Measurements from ENCODE around the gene DNAJB6. TPM values are rescaled to one million over a fixed set of nuclear protein-coding genes. Genes with fewer than 3 reads are reported as not detected.

Gene DNAJB6
- total and polyA plus RNA-seq, 2 of the 4 experiments (the other 2 are of a cell fraction) = 93.4 to 165 TPM

DNA sequence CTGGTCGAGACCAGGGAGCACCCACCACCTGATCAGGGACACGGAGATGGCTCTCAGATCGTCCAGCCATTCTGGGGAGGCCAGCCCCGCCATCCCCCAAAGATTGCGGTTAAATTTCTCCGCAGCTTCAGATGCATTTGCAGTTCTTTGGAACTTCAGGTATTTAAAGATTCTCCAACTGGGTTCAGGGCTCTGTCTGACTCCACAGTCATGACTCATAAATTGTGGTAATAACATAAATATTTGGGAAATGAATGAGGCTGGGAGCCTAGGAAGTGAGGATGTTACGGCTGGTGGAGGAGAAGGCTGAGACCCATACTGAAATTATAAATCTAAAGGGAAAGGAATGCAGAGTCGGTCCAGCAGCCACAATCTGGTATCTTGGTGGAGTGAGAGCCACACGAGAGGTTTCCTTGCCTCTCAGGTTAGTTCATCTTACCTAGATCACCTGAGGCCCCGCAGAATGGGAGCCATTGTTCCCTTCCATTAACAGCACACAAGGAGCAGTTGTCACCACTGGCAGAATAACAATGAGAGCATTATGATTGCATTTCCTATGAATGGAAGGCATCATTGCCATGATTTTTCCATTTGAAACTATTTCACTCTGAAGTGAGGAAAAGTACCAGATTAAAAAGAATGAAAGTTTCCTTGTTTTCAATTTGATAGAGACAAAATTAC lies 26.7 kb upstream of the DNAJB6 start:
- Histone ChIP-seq H4K8ac (ENCODE audit: low read depth in 2 of 2, low read length in 2 of 2) (peak overlapping the region; percentile 94 to 98), H3K27me3 (ENCODE audit: control insufficient read depth, insufficient read depth, low read length) (no peaks in the 10 kb centered on the region), H4K5ac (ENCODE audit: low read depth, low read length) (peak overlapping the region; percentile 98), H4K20me1 (ENCODE audit: insufficient read depth, low read length) (no peaks in the 10 kb centered on the region), H3K9ac (ENCODE audit: low read depth, low read length) (peak overlapping the region; percentile 47), H2AFZ (replicated peaks; ENCODE audit: low read length, poor library complexity) (peak overlapping the region; percentile 87), H2BK5ac (ENCODE audit: low read depth, low read length, poor library complexity, severe bottlenecking) (peak overlapping the region; percentile 100), H3K4me3 (ENCODE audit: insufficient read depth, low read depth, low read length) (no peak overlapping the region), H3K4me2 (ENCODE audit: low read depth, low read length) (peak overlapping the region; percentile 80), H3K4me1 (ENCODE audit: control insufficient read depth, insufficient read depth, low read length) (peaks cover 16% of the 10 kb centered on the region), H3K9me3 (ENCODE audit: control insufficient read depth, insufficient read depth, low read length) (no peaks in the 10 kb centered on the region), H3K36me3 (ENCODE audit: control insufficient read depth, insufficient read depth, low read length) (no peaks in the 10 kb centered on the region), H3K4ac (ENCODE audit: low read depth, low read length) (peak overlapping the region; percentile 100), H2AK9ac (replicated peaks; ENCODE audit: low read depth, low read length, poor library complexity) (peak overlapping the region; percentile 100), H3K14ac (replicated peaks; ENCODE audit: low read depth, low read length) (peak overlapping the region; percentile 99), H3K56ac (ENCODE audit: extremely low read depth, insufficient read depth, low read length) (peak overlapping the region; percentile 97), H3K23ac (ENCODE audit: low read depth, low read length) (peak overlapping the region; percentile 99), H2BK20ac (ENCODE audit: low read depth, low read length) (peak overlapping the region; percentile 100), H3K79me1 (ENCODE audit: low read depth in 1 of 2, low read length in 2 of 2) (peaks cover 0 to 9% of the 10 kb centered on the region in 2 experiments; a peak in 2 of 4 replicates), H2BK120ac (ENCODE audit: low read depth, low read length) (peak overlapping the region; percentile 100), H2AK5ac (ENCODE audit: low read depth, low read length) (peak overlapping the region; percentile 100), H2BK15ac (ENCODE audit: low read depth, low read length) (peak overlapping the region; percentile 96), H3K27ac (ENCODE audit: insufficient read depth, low read length) (peak overlapping the region; percentile 96), H3K9me1 (ENCODE audit: insufficient read depth, low read length) (peaks cover 28% of the 10 kb centered on the region), H4K91ac (ENCODE audit: insufficient read depth, low read depth, low read length) (peak overlapping the region; percentile 100), H3K18ac (ENCODE audit: low read depth, low read length) (peak overlapping the region; percentile 98)
- dilution Hi-C loops (cut with HindIII; ENCODE audit: low sequenced_read_pairs, unreplicated experiment) (no loop called here), in situ Hi-C loops (cut with MboI; ENCODE audit: low sequenced_read_pairs) (no loop called here), intact Hi-C loops (cut with micrococcal nuclease) (loop anchor here (1.0 kb wide), 2 partner anchors 27 to 34 kb away; partner anchors contain the start of gene DNAJB6)
- DNase-seq (peak; percentile 96), ATAC-seq (ENCODE audit: low read depth) (peak; percentile 94)
- no peak for TF ChIP-seq MAFK (IDR thresholded peaks at IDR 0.05; ENCODE audit: low read depth, low read length)
- TF ChIP-seq BHLHE40 (IDR thresholded peaks at IDR 0.05; ENCODE audit: low read depth, low read length) = peak; percentile 51
- no peak for TF ChIP-seq RFX5 (IDR thresholded peaks at IDR 0.05; ENCODE audit: low read depth, low read length)
- TF ChIP-seq NFE2L2 (IDR thresholded peaks at IDR 0.05; ENCODE audit: low read depth, low read length) = no peak; the same call in 1 of the 2 replicates
- peak; percentile 20; the same call in 1 of the 2 replicates for TF ChIP-seq CEBPB (IDR thresholded peaks at IDR 0.05; ENCODE audit: low read depth, low read length)
- no peak for TF ChIP-seq SMC3 (IDR thresholded peaks at IDR 0.05; ENCODE audit: low read depth, low read length)
- TF ChIP-seq MAZ (IDR thresholded peaks at IDR 0.05; ENCODE audit: borderline replicate concordance, low read depth, low read length) = peak; percentile 36; the same call in 1 of the 2 replicates
- no peak for TF ChIP-seq MXI1 (IDR thresholded peaks at IDR 0.05; ENCODE audit: borderline replicate concordance, low read depth, low read length)
- TF ChIP-seq, protein P1, sequence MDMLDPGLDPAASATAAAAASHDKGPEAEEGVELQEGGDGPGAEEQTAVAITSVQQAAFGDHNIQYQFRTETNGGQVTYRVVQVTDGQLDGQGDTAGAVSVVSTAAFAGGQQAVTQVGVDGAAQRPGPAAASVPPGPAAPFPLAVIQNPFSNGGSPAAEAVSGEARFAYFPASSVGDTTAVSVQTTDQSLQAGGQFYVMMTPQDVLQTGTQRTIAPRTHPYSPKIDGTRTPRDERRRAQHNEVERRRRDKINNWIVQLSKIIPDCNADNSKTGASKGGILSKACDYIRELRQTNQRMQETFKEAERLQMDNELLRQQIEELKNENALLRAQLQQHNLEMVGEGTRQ (IDR thresholded peaks at IDR 0.05; ENCODE audit: low read depth, low read length) = no peak
- peak; percentile 89 for TF ChIP-seq FOS (IDR thresholded peaks at IDR 0.05; ENCODE audit: low read depth, low read length)
- no peak for TF ChIP-seq POLR2A (IDR thresholded peaks at IDR 0.05; ENCODE audit: low read depth, low read length)
- TF ChIP-seq RCOR1 (IDR thresholded peaks at IDR 0.05; ENCODE audit: insufficient replicate concordance, low read length) = peak; percentile 20
- TF ChIP-seq, protein P2, sequence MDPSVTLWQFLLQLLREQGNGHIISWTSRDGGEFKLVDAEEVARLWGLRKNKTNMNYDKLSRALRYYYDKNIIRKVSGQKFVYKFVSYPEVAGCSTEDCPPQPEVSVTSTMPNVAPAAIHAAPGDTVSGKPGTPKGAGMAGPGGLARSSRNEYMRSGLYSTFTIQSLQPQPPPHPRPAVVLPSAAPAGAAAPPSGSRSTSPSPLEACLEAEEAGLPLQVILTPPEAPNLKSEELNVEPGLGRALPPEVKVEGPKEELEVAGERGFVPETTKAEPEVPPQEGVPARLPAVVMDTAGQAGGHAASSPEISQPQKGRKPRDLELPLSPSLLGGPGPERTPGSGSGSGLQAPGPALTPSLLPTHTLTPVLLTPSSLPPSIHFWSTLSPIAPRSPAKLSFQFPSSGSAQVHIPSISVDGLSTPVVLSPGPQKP (IDR thresholded peaks at IDR 0.05; ENCODE audit: borderline replicate concordance, low read depth, low read length) = no peak
- TF ChIP-seq, protein P3, sequence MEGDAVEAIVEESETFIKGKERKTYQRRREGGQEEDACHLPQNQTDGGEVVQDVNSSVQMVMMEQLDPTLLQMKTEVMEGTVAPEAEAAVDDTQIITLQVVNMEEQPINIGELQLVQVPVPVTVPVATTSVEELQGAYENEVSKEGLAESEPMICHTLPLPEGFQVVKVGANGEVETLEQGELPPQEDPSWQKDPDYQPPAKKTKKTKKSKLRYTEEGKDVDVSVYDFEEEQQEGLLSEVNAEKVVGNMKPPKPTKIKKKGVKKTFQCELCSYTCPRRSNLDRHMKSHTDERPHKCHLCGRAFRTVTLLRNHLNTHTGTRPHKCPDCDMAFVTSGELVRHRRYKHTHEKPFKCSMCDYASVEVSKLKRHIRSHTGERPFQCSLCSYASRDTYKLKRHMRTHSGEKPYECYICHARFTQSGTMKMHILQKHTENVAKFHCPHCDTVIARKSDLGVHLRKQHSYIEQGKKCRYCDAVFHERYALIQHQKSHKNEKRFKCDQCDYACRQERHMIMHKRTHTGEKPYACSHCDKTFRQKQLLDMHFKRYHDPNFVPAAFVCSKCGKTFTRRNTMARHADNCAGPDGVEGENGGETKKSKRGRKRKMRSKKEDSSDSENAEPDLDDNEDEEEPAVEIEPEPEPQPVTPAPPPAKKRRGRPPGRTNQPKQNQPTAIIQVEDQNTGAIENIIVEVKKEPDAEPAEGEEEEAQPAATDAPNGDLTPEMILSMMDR (conservative IDR thresholded peaks at IDR 0.05; ENCODE audit: low read depth, low read length) = no peak
- ChIA-PET CTCF (no interaction called here), POLR2A (ENCODE audit: unreplicated experiment) (interaction anchor here (0.6 kb wide), 1 partner anchor 149 kb away, joined by 6 read pairs; no protein-coding TSS in a partner anchor)
- no TSS peak for BruUV-seq (replicated peaks)
- 29% methylated on average over 2 of the region's 10 CpGs; no CpG with 5 or more reads in 1 of the 2 experiments for WGBS, 2 experiments (ENCODE audit: extremely low coverage in 2 of 2, insufficient read length in 1 of 2)

Data from IMR-90 (cell line).